PFSK-1 (cell line): Measurements from ENCODE around the gene FIGNL2.
A peak's percentile ranks its signal among the peaks of the same experiment; 100 is the strongest.

Experiments
- FOXP2 ChIP-seq: optimal IDR thresholded peaks from 2 replicates; pipeline ENCODE3; 2011; ENCODE audit warnings: borderline replicate concordance, control low read depth, inconsistent platforms; ENCODE audit not compliant: insufficient read depth; ENCODE audit errors: extremely low read length, extremely low read depth
- POLR2AphosphoS5 ChIP-seq: IDR thresholded peaks from 2 replicates; pipeline ENCODE4 v1.6.1; 2012; ENCODE audit warnings: low read depth, mild to moderate bottlenecking, control low read depth, low read length, moderate library complexity
- SIN3A ChIP-seq: IDR thresholded peaks from 2 replicates; pipeline ENCODE4 v1.6.1; 2012; ENCODE audit warnings: mild to moderate bottlenecking, low read length, moderate library complexity, borderline replicate concordance; ENCODE audit not compliant: insufficient read depth
- TAF1 ChIP-seq: IDR thresholded peaks from 2 replicates; pipeline ENCODE4 v1.6.1; 2012; ENCODE audit warnings: low read length, control low read depth, borderline replicate concordance; ENCODE audit not compliant: insufficient read depth
- TF ChIP-seq, protein P1 (sequence below), 2 experiments: IDR thresholded peaks; 2 replicates each; pipeline versions ENCODE4 v1.6.1 to v1.8.0; 2011 to 2012; ENCODE audit warnings: low read depth in 2 of 2, low read length in 2 of 2, control low read depth in 1 of 2, inconsistent platforms in 1 of 2, mild to moderate bottlenecking in 1 of 2, moderate library complexity in 1 of 2; ENCODE audit not compliant: insufficient read depth in 1 of 2

The FIGNL2 gene

DNA sequence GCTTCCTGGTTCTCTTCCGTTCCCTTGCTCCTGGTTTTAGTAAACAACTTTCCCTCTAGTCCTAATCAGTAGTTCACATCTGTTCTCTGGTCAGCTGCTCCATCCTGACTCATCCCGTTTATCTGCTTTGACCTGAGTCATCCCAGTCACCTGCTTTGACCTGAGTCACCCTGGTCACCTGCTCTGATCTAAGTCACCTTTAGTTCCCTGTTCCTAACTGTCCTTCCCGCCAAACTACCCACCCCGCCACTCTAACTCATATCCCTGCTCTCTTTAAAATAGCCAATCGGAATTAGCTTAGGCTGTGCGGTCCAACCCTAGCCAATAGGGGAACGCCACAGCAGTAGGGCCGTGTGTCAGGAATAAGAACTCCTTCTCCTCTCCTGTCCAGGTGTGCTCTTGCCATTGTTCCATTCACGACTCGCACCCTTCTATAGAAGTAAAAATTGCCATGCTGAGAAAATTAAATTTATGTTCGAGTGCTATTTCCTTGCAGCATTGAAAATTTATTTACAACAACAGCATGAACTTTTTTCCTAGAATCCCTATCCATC lies 36.2 kb upstream of the FIGNL2 start:
- TF ChIP-seq, protein P1, sequence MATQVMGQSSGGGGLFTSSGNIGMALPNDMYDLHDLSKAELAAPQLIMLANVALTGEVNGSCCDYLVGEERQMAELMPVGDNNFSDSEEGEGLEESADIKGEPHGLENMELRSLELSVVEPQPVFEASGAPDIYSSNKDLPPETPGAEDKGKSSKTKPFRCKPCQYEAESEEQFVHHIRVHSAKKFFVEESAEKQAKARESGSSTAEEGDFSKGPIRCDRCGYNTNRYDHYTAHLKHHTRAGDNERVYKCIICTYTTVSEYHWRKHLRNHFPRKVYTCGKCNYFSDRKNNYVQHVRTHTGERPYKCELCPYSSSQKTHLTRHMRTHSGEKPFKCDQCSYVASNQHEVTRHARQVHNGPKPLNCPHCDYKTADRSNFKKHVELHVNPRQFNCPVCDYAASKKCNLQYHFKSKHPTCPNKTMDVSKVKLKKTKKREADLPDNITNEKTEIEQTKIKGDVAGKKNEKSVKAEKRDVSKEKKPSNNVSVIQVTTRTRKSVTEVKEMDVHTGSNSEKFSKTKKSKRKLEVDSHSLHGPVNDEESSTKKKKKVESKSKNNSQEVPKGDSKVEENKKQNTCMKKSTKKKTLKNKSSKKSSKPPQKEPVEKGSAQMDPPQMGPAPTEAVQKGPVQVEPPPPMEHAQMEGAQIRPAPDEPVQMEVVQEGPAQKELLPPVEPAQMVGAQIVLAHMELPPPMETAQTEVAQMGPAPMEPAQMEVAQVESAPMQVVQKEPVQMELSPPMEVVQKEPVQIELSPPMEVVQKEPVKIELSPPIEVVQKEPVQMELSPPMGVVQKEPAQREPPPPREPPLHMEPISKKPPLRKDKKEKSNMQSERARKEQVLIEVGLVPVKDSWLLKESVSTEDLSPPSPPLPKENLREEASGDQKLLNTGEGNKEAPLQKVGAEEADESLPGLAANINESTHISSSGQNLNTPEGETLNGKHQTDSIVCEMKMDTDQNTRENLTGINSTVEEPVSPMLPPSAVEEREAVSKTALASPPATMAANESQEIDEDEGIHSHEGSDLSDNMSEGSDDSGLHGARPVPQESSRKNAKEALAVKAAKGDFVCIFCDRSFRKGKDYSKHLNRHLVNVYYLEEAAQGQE (IDR thresholded peaks at IDR 0.05; ENCODE audit: insufficient read depth in 1 of 2, low read depth in 2 of 2, low read length in 2 of 2) = no peak; a peak in 1 of 4 replicates
- TF ChIP-seq SIN3A = peak; percentile 72; the same call in 1 of the 2 replicates

DNA sequence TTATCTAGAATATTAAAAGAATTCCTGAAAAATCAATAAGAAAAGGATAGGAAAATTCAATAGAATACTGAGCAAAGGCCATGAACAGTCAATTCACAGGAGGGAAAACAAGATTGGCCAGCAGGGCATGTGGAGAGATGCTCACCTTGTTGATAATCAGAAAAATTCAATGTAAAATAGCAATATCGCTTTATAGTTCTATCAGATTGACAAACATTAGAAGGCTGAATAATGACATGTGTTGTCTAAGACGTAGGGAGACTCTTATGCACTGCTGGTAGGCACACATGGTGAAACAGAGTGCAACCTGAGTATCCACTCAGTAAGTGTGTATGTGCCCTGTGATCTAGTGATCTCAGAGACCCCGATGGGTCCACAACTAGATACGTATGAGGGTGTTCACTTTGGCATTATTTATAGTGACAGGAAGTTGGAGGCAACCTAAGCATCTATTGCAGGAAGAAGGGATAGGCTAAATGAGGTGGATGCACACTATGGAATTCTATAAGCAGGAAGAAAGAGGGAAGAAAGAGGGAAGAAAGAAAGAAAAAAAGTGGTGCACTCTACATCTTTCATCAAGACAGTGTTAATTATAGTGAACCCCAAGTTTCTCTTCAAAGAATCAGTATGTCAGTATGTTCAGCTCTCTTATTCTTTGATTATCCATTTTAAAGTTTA lies 35.6 kb upstream of the FIGNL2 start:
- no peak for TF ChIP-seq TAF1

DNA sequence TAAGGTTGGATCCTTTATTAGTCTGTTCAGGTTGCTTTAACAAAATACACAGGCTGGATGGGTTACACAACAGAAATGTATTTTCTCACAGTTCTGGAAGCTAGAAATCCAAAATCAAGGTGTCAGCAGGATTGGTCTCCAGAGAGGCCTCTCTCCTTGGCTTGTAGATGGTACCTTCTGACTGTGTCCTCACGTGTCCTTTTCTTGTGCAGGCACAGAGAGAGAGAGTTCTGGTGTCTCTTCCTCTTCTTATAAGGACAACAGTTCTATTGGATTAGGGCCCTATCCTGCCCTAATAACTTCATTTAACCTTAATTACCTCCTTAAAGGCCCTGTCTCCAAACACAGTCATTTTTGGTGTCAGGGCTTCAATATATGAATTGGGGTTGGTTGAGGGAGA lies 34.8 kb upstream of the FIGNL2 start:
- TF ChIP-seq POLR2AphosphoS5 (no peak), FOXP2 (no peak), SIN3A (no peak), TAF1 (no peak)
- TF ChIP-seq, protein P1 (IDR thresholded peaks at IDR 0.05; ENCODE audit: insufficient read depth in 1 of 2, low read depth in 2 of 2, low read length in 2 of 2) = no peak

DNA sequence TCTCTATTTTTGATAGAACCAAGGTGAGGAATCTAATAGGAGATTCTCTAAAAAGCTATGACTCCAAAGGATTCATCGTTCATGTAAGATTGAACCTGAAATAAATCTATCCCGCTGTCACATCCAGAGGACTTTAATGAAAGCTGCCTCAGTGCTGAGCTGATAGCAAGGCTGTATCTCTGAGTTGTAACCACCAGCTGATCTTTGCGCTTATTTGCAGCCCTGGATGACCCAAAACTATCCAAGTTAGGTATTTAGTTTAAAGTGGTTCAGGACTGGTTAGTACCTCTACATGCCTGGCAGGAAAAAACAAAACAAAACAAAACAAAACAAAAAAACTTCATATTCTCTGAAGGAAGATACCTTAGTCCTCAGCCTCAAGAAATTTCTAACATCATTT lies 30.6 kb upstream of the FIGNL2 start:
- TF ChIP-seq, protein P1 (IDR thresholded peaks at IDR 0.05; ENCODE audit: insufficient read depth in 1 of 2, low read depth in 2 of 2, low read length in 2 of 2) = no peak
- TF ChIP-seq TAF1 = no peak
- TF ChIP-seq FOXP2 = no peak
- no peak for TF ChIP-seq SIN3A
- no peak for TF ChIP-seq POLR2AphosphoS5

DNA sequence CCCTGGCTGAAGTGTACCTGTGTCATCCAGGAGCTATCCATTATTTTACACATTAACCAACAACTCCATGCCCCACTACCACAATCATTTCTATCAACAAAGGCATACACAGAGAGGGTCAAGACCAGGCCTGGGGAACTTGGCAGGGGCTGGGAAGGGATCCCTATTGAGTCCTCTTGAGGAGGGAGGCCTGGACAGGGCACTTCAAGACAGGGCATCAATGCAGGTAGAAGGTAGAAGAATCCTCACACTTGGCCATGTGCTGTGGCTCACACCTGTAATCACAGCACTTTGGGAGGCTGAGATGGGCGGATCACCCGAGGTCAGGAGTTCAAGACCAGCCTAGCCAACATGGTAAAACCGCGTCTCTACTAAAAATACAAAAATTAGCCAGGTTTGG lies 26.0 kb upstream of the FIGNL2 start:
- TF ChIP-seq FOXP2 = no peak

DNA sequence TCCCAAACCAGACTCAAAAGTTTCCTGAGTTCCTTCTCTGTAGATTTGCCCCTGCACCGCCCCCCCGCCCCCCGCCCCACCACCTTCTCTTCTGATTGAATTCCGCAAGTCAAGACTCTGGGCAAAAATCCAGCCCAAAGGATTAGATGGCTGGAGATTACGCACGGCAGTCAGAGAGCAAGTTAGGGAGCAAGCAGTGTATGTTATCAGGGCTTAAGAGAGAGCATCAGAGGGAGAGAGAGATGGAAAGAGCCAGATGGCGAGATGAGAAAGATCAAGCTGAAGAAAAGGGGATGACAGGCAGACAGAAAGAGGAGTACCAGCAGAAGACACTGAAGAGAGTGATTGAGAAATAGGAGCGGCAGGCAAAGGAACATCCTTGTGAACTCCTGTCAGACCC lies 25.5 kb upstream of the FIGNL2 start:
- TF ChIP-seq POLR2AphosphoS5 = no peak
- TF ChIP-seq TAF1 = no peak
- no peak for TF ChIP-seq FOXP2
- TF ChIP-seq, protein P1 (IDR thresholded peaks at IDR 0.05; ENCODE audit: insufficient read depth in 1 of 2, low read depth in 2 of 2, low read length in 2 of 2) = no peak
- TF ChIP-seq SIN3A = no peak
